Calu3 (cell line): ENCODE measurements around the gene RAB20. TPM values are rescaled to one million over a fixed set of nuclear protein-coding genes. Genes with fewer than 3 reads are reported as not detected.

Experiments
- BruUV-seq: library from RNA; stranded (reverse); fragments of 400-500 nt; replicated peaks from 2 replicates; lab custom pipeline; 2021; lab: Mats Ljungman, UMichigan
- CTCF ChIA-PET: fragments of 300-600 bp; sonication (Branson Sonifier 250); formaldehyde crosslinking; loops from one replicate; lab custom pipeline; 2022; ENCODE audit warnings: antibody characterized with exemption; lab: Charles Lee
- DNase-seq: peaks from one replicate; pipeline ENCODE4 v3.0.0; 2022
- H3K27ac Mint-ChIP-seq: one replicate; pipeline ENCODE4 v1.8.0; 2022; ENCODE audit warnings: mixed read lengths; ENCODE audit not compliant: unreplicated experiment
- H3K27me3 Mint-ChIP-seq: one replicate; pipeline ENCODE4 v1.8.0; 2022; ENCODE audit warnings: mixed read lengths; ENCODE audit not compliant: unreplicated experiment
- H3K36me3 Mint-ChIP-seq: one replicate; pipeline ENCODE4 v1.8.0; 2022; ENCODE audit warnings: mild to moderate bottlenecking, moderate library complexity, mixed read lengths; ENCODE audit not compliant: insufficient read depth, unreplicated experiment
- H3K4me1 Mint-ChIP-seq: one replicate; pipeline ENCODE4 v1.8.0; 2022; ENCODE audit warnings: mild to moderate bottlenecking, low read depth, mixed read lengths; ENCODE audit not compliant: unreplicated experiment
- H3K4me3 Mint-ChIP-seq: one replicate; pipeline ENCODE4 v1.8.0; 2022; ENCODE audit warnings: mild to moderate bottlenecking, low read depth, moderate library complexity, mixed read lengths; ENCODE audit not compliant: unreplicated experiment
- H3K9me3 Mint-ChIP-seq: one replicate; pipeline ENCODE4 v1.8.0; 2022; ENCODE audit warnings: low read depth, mixed read lengths; ENCODE audit not compliant: unreplicated experiment
- CTCF ChIP-seq: fragments of 200-600 bp; IDR thresholded peaks from one replicate; pipeline ENCODE4 v1.8.0; 2022; ENCODE audit warnings: antibody characterized with exemption; ENCODE audit not compliant: unreplicated experiment
- intact Hi-C: fragments of 100-400 bp; cut with micrococcal nuclease; formaldehyde crosslinking; loops from one replicate; pipeline ENCODE4 v1.10.0; 2022; ENCODE audit not compliant: unreplicated experiment
- total RNA-seq: library from RNA; stranded (reverse); gene quantifications from 2 replicates; pipeline ENCODE4 v1.2.3, GENCODE V29; 2022

Gene RAB20
- total RNA-seq, 1 experiment from 2014 or later: 9.7 TPM

GRCh38 chr13:110605132-110605531 lies 43.6 kb upstream of the RAB20 start:
- Mint-ChIP-seq H3K27ac (no peak overlapping the region), H3K9me3 (no peaks in the 10 kb centered on the region), H3K4me1 (no peaks in the 10 kb centered on the region), H3K27me3 (no peaks in the 10 kb centered on the region), H3K36me3 (no peaks in the 10 kb centered on the region), H3K4me3 (no peak overlapping the region)
- DNase-seq: no peak
- CTCF ChIA-PET: no interaction called here
- no peak for TF ChIP-seq CTCF
- intact Hi-C loops: no loop called here
- no TSS peak for BruUV-seq

GRCh38 chr13:110600980-110601379 lies 39.5 kb upstream of the RAB20 start:
- CTCF ChIA-PET: no interaction called here
- no peaks in the 10 kb centered on the region for H3K36me3 Mint-ChIP-seq
- no TSS peak for BruUV-seq

GRCh38 chr13:110600261-110600819 lies 38.8 kb upstream of the RAB20 start:
- intact Hi-C loops: no loop called here
- H3K4me1 Mint-ChIP-seq: no peaks in the 10 kb centered on the region
- no peak for TF ChIP-seq CTCF
- no peaks in the 10 kb centered on the region for H3K36me3 Mint-ChIP-seq
- BruUV-seq: no TSS peak
- H3K4me3 Mint-ChIP-seq: no peak overlapping the region
- CTCF ChIA-PET: no interaction called here
- no peaks in the 10 kb centered on the region for H3K27me3 Mint-ChIP-seq
- DNase-seq: no peak
- no peaks in the 10 kb centered on the region for H3K9me3 Mint-ChIP-seq
- no peak overlapping the region for H3K27ac Mint-ChIP-seq

More at GRCh38 chr13:110600980-110601379, 39.5 kb upstream of the RAB20 start:
- Mint-ChIP-seq H3K4me1 (no peaks in the 10 kb centered on the region), H3K27ac (no peak overlapping the region), H3K27me3 (no peaks in the 10 kb centered on the region), H3K4me3 (no peak overlapping the region), H3K9me3 (no peaks in the 10 kb centered on the region)
- no peak for DNase-seq
- TF ChIP-seq CTCF: no peak
- intact Hi-C loops: no loop called here

GRCh38 chr13:110597041-110597689 lies 35.6 kb upstream of the RAB20 start:
- no peak for DNase-seq
- CTCF ChIA-PET: no interaction called here
- Mint-ChIP-seq H3K9me3 (no peaks in the 10 kb centered on the region), H3K36me3 (no peaks in the 10 kb centered on the region), H3K4me3 (no peak overlapping the region), H3K27me3 (no peaks in the 10 kb centered on the region), H3K27ac (no peak overlapping the region), H3K4me1 (no peaks in the 10 kb centered on the region)
- BruUV-seq: no TSS peak
- intact Hi-C loops: no loop called here
- no peak for TF ChIP-seq CTCF
